CD4-positive, CD25-positive, alpha-beta regulatory T cell (primary cell): ENCODE measurements around the gene CANT1. TPM values are rescaled to one million over a fixed set of nuclear protein-coding genes. Genes with fewer than 3 reads are reported as not detected.
A peak's percentile ranks its signal among the peaks of the same experiment; 100 is the strongest.

Experiments
- ATAC-seq, 2 donors: fragments of 150-1000 bp; cut with Tn5 transposase; one replicate each; pipeline ENCODE4 v1.10.0; 2021; ENCODE audit warnings: low read depth in 2 of 2, moderate number of reproducible peaks in 2 of 2, moderate library complexity in 1 of 2
- DNase-seq, 3 donors: peaks; one replicate each; pipeline versions ENCODE4 v3.0.0 to v3.0.0-alpha.2; 2012 to 2022; ENCODE audit warnings: mixed read lengths in 1 of 3
- H3K27ac ChIP-seq: one replicate; pipeline ENCODE4 v1.7.0; 2013; ENCODE audit warnings: mild to moderate bottlenecking, low read length; ENCODE audit not compliant: insufficient read depth, poor library complexity, severe bottlenecking
- H3K27me3 ChIP-seq: one replicate; pipeline ENCODE4 v1.7.0; 2013; ENCODE audit warnings: low read length; ENCODE audit not compliant: control insufficient read depth, insufficient read depth
- H3K36me3 ChIP-seq: one replicate; pipeline ENCODE4 v1.7.0; 2013; ENCODE audit warnings: mild to moderate bottlenecking, low read length, moderate library complexity; ENCODE audit not compliant: control insufficient read depth, insufficient read depth
- H3K4me1 ChIP-seq: 2 replicates; pipeline ENCODE4 v1.7.0; 2013; ENCODE audit warnings: mild to moderate bottlenecking, low read length; ENCODE audit not compliant: insufficient read depth, control insufficient read depth, poor library complexity, severe bottlenecking
- H3K4me3 ChIP-seq: one replicate; pipeline ENCODE4 v1.7.0; 2013; ENCODE audit warnings: low read depth, mild to moderate bottlenecking, low read length, moderate library complexity
- H3K9me3 ChIP-seq, 2 experiments: 1 replicate in 1 of 2; 2 replicates in 1 of 2; pipeline ENCODE4 v1.7.0; 2013; ENCODE audit warnings: low read length in 2 of 2, mild to moderate bottlenecking in 1 of 2, moderate library complexity in 1 of 2; ENCODE audit not compliant: control insufficient read depth in 2 of 2
- H3K27ac Mint-ChIP-seq, 3 donors: one replicate each; pipeline ENCODE4 v1.8.0; 2020 to 2022; ENCODE audit warnings: mild to moderate bottlenecking in 3 of 3, mixed read lengths in 3 of 3, moderate library complexity in 2 of 3
- H3K27me3 Mint-ChIP-seq: one replicate; pipeline ENCODE4 v1.8.0; 2022; ENCODE audit warnings: mild to moderate bottlenecking, mixed read lengths
- H3K36me3 Mint-ChIP-seq: one replicate; pipeline ENCODE4 v1.8.0; 2020; ENCODE audit warnings: mixed read lengths
- H3K4me1 Mint-ChIP-seq, 4 donors: one replicate each; pipeline ENCODE4 v1.8.0; 2020 to 2022; ENCODE audit warnings: mixed read lengths in 4 of 4, mild to moderate bottlenecking in 1 of 4
- H3K4me3 Mint-ChIP-seq, 4 donors: one replicate each; pipeline ENCODE4 v1.8.0; 2020 to 2022; ENCODE audit warnings: mild to moderate bottlenecking in 4 of 4, mixed read lengths in 4 of 4, moderate library complexity in 3 of 4
- H3K9me3 Mint-ChIP-seq, 7 donors: one replicate each; pipeline ENCODE4 v1.8.0; 2020 to 2022; ENCODE audit warnings: mixed read lengths in 7 of 7, mild to moderate bottlenecking in 3 of 7, moderate library complexity in 2 of 7
- polyA plus RNA-seq, 4 donors: library from polyadenylated mRNA; unstranded; fragments of 300-500 nt; fragmentation: Illumina TruSeq; gene quantifications; one replicate each; pipeline ENCODE4 v1.2.3, GENCODE V29; 2021
- total RNA-seq: library from RNA; stranded (reverse); gene quantifications from one replicate; pipeline ENCODE4 v1.2.3, GENCODE V29; 2022

CANT1 gene
- total and polyA plus RNA-seq, 5 donors from 2014 or later = 8.5 to 49.6 (median 9.9) TPM

GRCh38 chr17:79045842-79046196 lies 36.3 kb upstream of the CANT1 start:
- Mint-ChIP-seq H3K27me3 (no peaks in the 10 kb centered on the region), H3K4me1 (peaks cover 0 to 9% (median 4%) of the 10 kb centered on the region in 4 donors), H3K4me3 (no peak overlapping the region), H3K36me3 (no peaks in the 10 kb centered on the region), H3K9me3 (peaks cover 0 to 1% (median 0%) of the 10 kb centered on the region in 7 donors), H3K27ac (peak overlapping the region in 1 of 3 donors; percentile 10)
- H3K4me1 ChIP-seq = no peaks in the 10 kb centered on the region
- H3K4me3 ChIP-seq = no peak overlapping the region
- no peak overlapping the region for H3K27ac ChIP-seq
- H3K27me3 ChIP-seq = no peaks in the 10 kb centered on the region
- no peaks in the 10 kb centered on the region for H3K9me3 ChIP-seq
- DNase-seq = peak; percentile 40 to 60 (median 48)
- ATAC-seq = peak; percentile 59 to 71
- H3K36me3 ChIP-seq = no peaks in the 10 kb centered on the region

GRCh38 chr17:79045001-79045729 lies 35.6 kb upstream of the CANT1 start:
- H3K9me3 Mint-ChIP-seq = peaks cover 0 to 1% (median 0%) of the 10 kb centered on the region in 7 donors

DNA sequence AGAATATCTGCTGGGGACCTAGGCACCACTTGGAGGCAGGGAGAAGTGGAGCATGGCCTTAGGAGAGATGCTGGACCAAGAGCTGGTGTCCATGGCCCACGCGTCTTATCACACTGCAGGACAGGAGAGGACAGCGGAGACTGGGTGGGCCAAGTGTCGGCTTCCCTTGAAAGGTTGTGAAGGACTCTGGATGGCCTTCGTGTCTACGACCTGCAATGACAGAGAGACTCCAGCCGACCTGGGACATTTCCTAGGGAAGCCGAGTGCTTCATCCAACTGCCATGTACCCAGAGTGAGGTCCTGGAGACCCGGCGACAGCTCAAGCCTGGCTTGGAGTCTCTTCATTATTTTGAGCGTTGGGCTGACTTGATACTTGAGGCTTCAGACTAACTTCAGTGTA lies 34.9 kb upstream of the CANT1 start:
- H3K27ac Mint-ChIP-seq = no peak overlapping the region
- H3K4me1 Mint-ChIP-seq = peaks cover 0 to 9% (median 4%) of the 10 kb centered on the region in 4 donors
- Histone ChIP-seq H3K9me3 (no peaks in the 10 kb centered on the region), H3K36me3 (no peaks in the 10 kb centered on the region), H3K27ac (no peak overlapping the region), H3K4me1 (no peaks in the 10 kb centered on the region), H3K27me3 (no peaks in the 10 kb centered on the region), H3K4me3 (no peak overlapping the region)
- DNase-seq (no peak), ATAC-seq (no peak)
- H3K4me3 Mint-ChIP-seq = no peak overlapping the region
- no peaks in the 10 kb centered on the region for H3K36me3 Mint-ChIP-seq
- H3K9me3 Mint-ChIP-seq = peaks cover 0 to 1% (median 0%) of the 10 kb centered on the region in 7 donors
- no peaks in the 10 kb centered on the region for H3K27me3 Mint-ChIP-seq

More at GRCh38 chr17:79045001-79045729, 35.6 kb upstream of the CANT1 start:
- H3K36me3 ChIP-seq = no peaks in the 10 kb centered on the region
- no peaks in the 10 kb centered on the region for H3K27me3 ChIP-seq
- Mint-ChIP-seq H3K4me1 (peaks cover 0 to 9% (median 4%) of the 10 kb centered on the region in 4 donors), H3K4me3 (no peak overlapping the region), H3K27ac (no peak overlapping the region), H3K36me3 (no peaks in the 10 kb centered on the region), H3K27me3 (no peaks in the 10 kb centered on the region)
- no peak overlapping the region for H3K4me3 ChIP-seq
- H3K9me3 ChIP-seq = no peaks in the 10 kb centered on the region
- ATAC-seq (no peak), DNase-seq (no peak)
- no peak overlapping the region for H3K27ac ChIP-seq
- no peaks in the 10 kb centered on the region for H3K4me1 ChIP-seq

GRCh38 chr17:79043931-79044320 lies 34.4 kb upstream of the CANT1 start:
- peaks cover 0 to 9% (median 4%) of the 10 kb centered on the region in 4 donors for H3K4me1 Mint-ChIP-seq
- no peaks in the 10 kb centered on the region for H3K36me3 Mint-ChIP-seq
- Histone ChIP-seq H3K9me3 (no peaks in the 10 kb centered on the region), H3K4me3 (no peak overlapping the region), H3K4me1 (no peaks in the 10 kb centered on the region), H3K27ac (no peak overlapping the region), H3K36me3 (no peaks in the 10 kb centered on the region), H3K27me3 (no peaks in the 10 kb centered on the region)
- ATAC-seq (no peak), DNase-seq (no peak)
- H3K27me3 Mint-ChIP-seq = no peaks in the 10 kb centered on the region
- H3K27ac Mint-ChIP-seq = no peak overlapping the region
- H3K9me3 Mint-ChIP-seq = peaks cover 0 to 1% (median 0%) of the 10 kb centered on the region in 7 donors
- no peak overlapping the region for H3K4me3 Mint-ChIP-seq

GRCh38 chr17:79043191-79043930 lies 33.8 kb upstream of the CANT1 start:
- H3K27me3 ChIP-seq = no peaks in the 10 kb centered on the region
- H3K36me3 ChIP-seq = no peaks in the 10 kb centered on the region
- Mint-ChIP-seq H3K27me3 (no peaks in the 10 kb centered on the region), H3K36me3 (no peaks in the 10 kb centered on the region), H3K4me3 (no peak overlapping the region), H3K9me3 (peaks cover 0 to 1% (median 0%) of the 10 kb centered on the region in 7 donors), H3K4me1 (peaks cover 0 to 9% (median 4%) of the 10 kb centered on the region in 4 donors), H3K27ac (peak overlapping the region in 1 of 3 donors; percentile 36)
- H3K4me1 ChIP-seq = no peaks in the 10 kb centered on the region
- no peak overlapping the region for H3K27ac ChIP-seq
- no peak for ATAC-seq
- no peak for DNase-seq
- H3K4me3 ChIP-seq = no peak overlapping the region
- no peaks in the 10 kb centered on the region for H3K9me3 ChIP-seq

- no peaks in the 10 kb centered on the region for H3K36me3 ChIP-seq
- no peak overlapping the region for H3K4me3 ChIP-seq
- H3K4me1 ChIP-seq = no peaks in the 10 kb centered on the region
- Mint-ChIP-seq H3K27ac (no peak overlapping the region), H3K4me3 (no peak overlapping the region), H3K27me3 (no peaks in the 10 kb centered on the region), H3K36me3 (no peaks in the 10 kb centered on the region), H3K4me1 (peaks cover 0 to 9% (median 4%) of the 10 kb centered on the region in 4 donors), H3K9me3 (peaks cover 0 to 1% (median 0%) of the 10 kb centered on the region in 7 donors)
- peak; percentile 28 to 50 for ATAC-seq
- H3K27ac ChIP-seq = no peak overlapping the region
- peak; percentile 29 to 56 (median 50) for DNase-seq
- H3K27me3 ChIP-seq = no peaks in the 10 kb centered on the region
- no peaks in the 10 kb centered on the region for H3K9me3 ChIP-seq
Observed at GRCh38 chr17:79042421-79043190, 33.0 kb upstream of the CANT1 start.

GRCh38 chr17:79041723-79042420 lies 32.3 kb upstream of the CANT1 start:
- H3K27me3 Mint-ChIP-seq = no peaks in the 10 kb centered on the region
- Histone ChIP-seq H3K27me3 (no peaks in the 10 kb centered on the region), H3K4me1 (no peaks in the 10 kb centered on the region)

More at GRCh38 chr17:79041723-79042420, 32.3 kb upstream of the CANT1 start:
- Histone ChIP-seq H3K36me3 (no peaks in the 10 kb centered on the region), H3K27ac (no peak overlapping the region), H3K4me3 (no peak overlapping the region), H3K9me3 (no peaks in the 10 kb centered on the region)
- DNase-seq (no peak), ATAC-seq (peak in 1 of 2 donors; percentile 18)
- H3K9me3 Mint-ChIP-seq = peaks cover 0 to 1% (median 0%) of the 10 kb centered on the region in 7 donors
- H3K36me3 Mint-ChIP-seq = no peaks in the 10 kb centered on the region
- no peak overlapping the region for H3K27ac Mint-ChIP-seq
- no peak overlapping the region for H3K4me3 Mint-ChIP-seq
- peaks cover 0 to 9% (median 4%) of the 10 kb centered on the region in 4 donors for H3K4me1 Mint-ChIP-seq
